Colonic mucosa (tissue), 4 donors: Measurements from ENCODE around the gene ATP6V1C2. TPM values are rescaled to one million over a fixed set of nuclear protein-coding genes. Genes with fewer than 3 reads are reported as not detected.

Source experiments
- DNase-seq: peaks from one replicate; pipeline ENCODE4 v3.0.0-alpha.2; 2020
- H3K27ac ChIP-seq: fragments of 200-600 bp; one replicate; pipeline ENCODE4 v1.8.0; 2021
- H3K27me3 ChIP-seq: fragments of 200-600 bp; one replicate; pipeline ENCODE4 v1.8.0; 2021
- H3K36me3 ChIP-seq: fragments of 200-600 bp; one replicate; pipeline ENCODE4 v1.8.0; 2021
- H3K4me1 ChIP-seq: fragments of 200-600 bp; one replicate; pipeline ENCODE4 v1.8.0; 2021; ENCODE audit warnings: mild to moderate bottlenecking
- H3K4me3 ChIP-seq: fragments of 200-600 bp; one replicate; pipeline ENCODE4 v1.8.0; 2021
- H3K9ac ChIP-seq, 2 donors: one replicate each; pipeline ENCODE4 v1.7.0; 2013; ENCODE audit warnings: control low read depth in 2 of 2, low read depth in 2 of 2, low read length in 2 of 2
- H3K9me3 ChIP-seq: fragments of 200-600 bp; one replicate; pipeline ENCODE4 v1.8.0; 2021
- CTCF ChIP-seq: fragments of 200-600 bp; IDR thresholded peaks from one replicate; pipeline ENCODE4 v1.8.0; 2022; ENCODE audit warnings: antibody characterized with exemption, mild to moderate bottlenecking
- intact Hi-C: fragments of 100-400 bp; cut with DNase I; formaldehyde crosslinking; loops from one replicate; pipeline ENCODE4 v1.14.1; 2022
- total RNA-seq, 2 donors: library from RNA; stranded (reverse); fragmentation: NEBNext Ultra II Directional in 1 of 2; extraction: Animal tissue kit (Norgen Biotek cat#: 25700) in 1 of 2; gene quantifications; one replicate each; pipeline ENCODE4 v1.2.1, GENCODE V29; 2021
- donor health status: healthy.
- donor health status: DM: no; HTN: no; CAD: no.
- donor health status: DM: no; HTN: no; CAD: no.

Gene ATP6V1C2
- total RNA-seq, 2 donors from 2014 or later: 1.4 to 1.7 TPM

DNA sequence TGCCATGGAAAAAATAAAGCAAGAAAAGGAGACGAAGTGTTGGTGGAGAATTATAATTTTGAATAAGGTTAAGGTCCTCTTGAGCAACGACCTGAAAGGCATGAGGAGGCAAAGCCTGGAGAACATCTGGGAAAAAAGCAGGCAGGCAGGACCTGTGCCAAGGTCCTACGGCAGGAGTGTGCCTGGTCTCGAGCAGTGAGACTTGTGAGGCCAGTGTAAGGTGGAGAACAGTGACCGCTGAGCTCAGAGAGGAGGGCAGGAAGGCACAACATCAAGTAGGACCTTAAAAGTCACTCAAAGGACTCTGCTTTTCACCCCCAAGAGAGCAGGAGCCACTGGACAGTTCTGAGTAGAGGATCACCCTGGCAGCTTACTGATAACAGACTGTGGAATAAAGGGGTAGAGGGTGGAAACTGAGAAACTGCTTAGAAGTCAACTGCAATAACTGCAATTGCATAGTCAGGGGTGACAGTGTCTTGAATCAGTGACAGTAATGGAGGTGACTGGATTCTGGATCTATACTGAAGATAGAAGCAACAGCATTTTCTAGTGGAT, 35.2 kb upstream of the ATP6V1C2 start:
- Histone ChIP-seq H3K9ac (no peak overlapping the region), H3K9me3 (no peaks in the 10 kb centered on the region), H3K4me3 (no peak overlapping the region), H3K4me1 (peaks cover 12% of the 10 kb centered on the region), H3K27me3 (no peaks in the 10 kb centered on the region), H3K36me3 (peaks cover under 1% of the 10 kb centered on the region), H3K27ac (no peak overlapping the region)
- intact Hi-C loops: no loop called here
- TF ChIP-seq CTCF: no peak
- DNase-seq: no peak

- peak overlapping the region; percentile 93 to 96 for H3K9ac ChIP-seq
- peak overlapping the region; percentile 98 for H3K4me3 ChIP-seq
- peak; percentile 45 for DNase-seq
- peaks cover 12% of the 10 kb centered on the region for H3K4me1 ChIP-seq
- H3K27ac ChIP-seq: peak overlapping the region; percentile 85
- no peak for TF ChIP-seq CTCF
- H3K27me3 ChIP-seq: no peaks in the 10 kb centered on the region
- no peaks in the 10 kb centered on the region for H3K9me3 ChIP-seq
- intact Hi-C loops: no loop called here
- H3K36me3 ChIP-seq: no peaks in the 10 kb centered on the region
Measured at GRCh38 chr2:10688921-10689807, 32.3 kb upstream of the ATP6V1C2 start.

- no peak for DNase-seq
- Histone ChIP-seq H3K9ac (no peak overlapping the region), H3K27me3 (no peaks in the 10 kb centered on the region), H3K36me3 (no peaks in the 10 kb centered on the region), H3K4me1 (peaks cover 12% of the 10 kb centered on the region), H3K4me3 (no peak overlapping the region), H3K27ac (no peak overlapping the region), H3K9me3 (no peaks in the 10 kb centered on the region)
- no peak for TF ChIP-seq CTCF
- intact Hi-C loops: no loop called here
Measured at GRCh38 chr2:10691521-10691920, 29.9 kb upstream of the ATP6V1C2 start.

DNA sequence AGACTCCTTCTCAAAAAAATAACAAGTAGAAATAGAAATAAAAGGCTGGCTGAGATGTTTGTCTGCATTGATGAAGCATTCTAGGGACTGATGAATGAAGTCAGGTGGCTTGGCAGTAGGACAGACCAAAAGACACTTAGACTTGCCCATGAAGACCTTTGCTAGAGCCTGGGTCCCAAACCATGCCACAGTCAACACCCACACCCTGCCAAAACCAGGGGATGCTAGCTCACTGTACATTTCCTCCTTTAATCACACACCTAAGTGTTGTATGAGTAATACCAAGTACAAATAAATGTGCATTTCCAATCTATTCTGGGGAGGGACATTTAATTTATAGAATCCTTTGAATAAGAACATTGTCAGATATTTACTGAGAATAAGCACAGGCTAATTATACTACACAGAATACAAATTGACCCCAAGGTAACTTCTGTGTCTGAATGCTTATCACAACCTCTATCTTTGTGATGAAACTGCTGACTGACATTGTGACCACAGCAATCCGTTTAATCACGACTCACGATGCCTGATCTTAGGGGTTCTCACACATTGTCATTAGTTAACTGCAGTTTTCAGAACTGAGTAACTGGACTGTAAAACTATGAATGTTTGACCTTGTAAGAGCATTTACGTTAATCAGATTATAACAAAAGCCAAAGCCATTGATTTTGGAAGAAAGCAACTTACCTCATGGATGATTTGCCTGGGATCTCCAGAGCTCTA, 21.2 kb upstream of the ATP6V1C2 start:
- Histone ChIP-seq H3K27me3 (no peaks in the 10 kb centered on the region), H3K9me3 (no peaks in the 10 kb centered on the region), H3K4me3 (no peak overlapping the region), H3K4me1 (no peaks in the 10 kb centered on the region), H3K9ac (no peak overlapping the region), H3K27ac (no peak overlapping the region), H3K36me3 (no peaks in the 10 kb centered on the region)
- no peak for TF ChIP-seq CTCF
- no peak for DNase-seq
- intact Hi-C loops: no loop called here

DNA sequence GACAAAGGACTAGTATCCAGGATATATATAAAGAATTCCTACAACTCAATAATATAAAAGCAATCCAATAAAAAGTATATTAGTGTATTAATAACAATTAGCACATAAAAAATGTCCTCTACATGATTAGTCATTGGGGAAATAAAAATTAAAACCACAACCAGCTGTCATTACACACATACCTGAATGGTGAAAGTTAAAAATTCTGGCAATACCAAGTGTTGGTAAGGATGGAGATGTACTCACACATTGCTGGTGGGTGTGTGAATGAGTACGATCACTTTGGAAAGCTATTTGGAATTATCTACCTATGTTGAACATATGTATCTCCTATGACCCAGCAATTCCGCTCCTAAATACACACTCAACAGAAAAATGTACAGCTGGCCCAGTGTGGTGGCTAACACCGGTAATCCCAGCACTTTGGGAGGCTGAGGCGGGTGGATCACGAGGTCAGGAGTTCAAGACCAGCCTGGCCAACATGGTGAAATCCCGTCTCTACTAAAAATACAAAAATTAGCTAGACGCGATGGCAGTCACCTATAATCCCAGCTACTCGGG, 17.3 kb upstream of the ATP6V1C2 start:
- DNase-seq: no peak
- Histone ChIP-seq H3K27me3 (no peaks in the 10 kb centered on the region), H3K4me1 (no peaks in the 10 kb centered on the region), H3K9me3 (no peaks in the 10 kb centered on the region), H3K27ac (no peak overlapping the region), H3K4me3 (no peak overlapping the region), H3K9ac (no peak overlapping the region), H3K36me3 (no peaks in the 10 kb centered on the region)
- TF ChIP-seq CTCF: no peak
- intact Hi-C loops: no loop called here
